Measurements from ENCODE around the gene DMRT3.

The DMRT3 gene

DNA sequence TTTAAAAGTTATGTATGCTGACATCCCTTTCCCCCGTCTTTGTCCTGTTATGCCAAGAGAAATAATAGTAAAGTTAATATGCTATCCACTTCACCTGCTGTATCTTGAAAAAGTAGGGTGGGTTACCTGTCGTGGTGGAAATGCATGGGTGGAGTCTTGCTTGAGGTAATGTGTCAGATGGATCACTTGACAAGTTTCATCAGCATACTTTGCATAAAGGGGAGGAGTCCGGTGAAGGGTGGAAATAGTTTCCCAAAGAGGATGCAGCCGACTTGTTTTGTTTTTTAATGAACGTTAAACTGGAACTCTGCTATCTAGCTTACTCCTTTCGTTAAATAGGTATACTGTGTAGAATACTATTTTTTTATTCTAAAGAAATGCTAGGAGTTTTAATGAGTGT lies 9.0 kb upstream of the DMRT3 start:
- peaks cover 0 to 64% of the 10 kb centered on the region in 2 donors for H3K27me3 ChIP-seq
- no peak overlapping the region for H3K4me3 ChIP-seq
- no peaks in the 10 kb centered on the region for H3K36me3 ChIP-seq
- TF ChIP-seq, protein P1, sequence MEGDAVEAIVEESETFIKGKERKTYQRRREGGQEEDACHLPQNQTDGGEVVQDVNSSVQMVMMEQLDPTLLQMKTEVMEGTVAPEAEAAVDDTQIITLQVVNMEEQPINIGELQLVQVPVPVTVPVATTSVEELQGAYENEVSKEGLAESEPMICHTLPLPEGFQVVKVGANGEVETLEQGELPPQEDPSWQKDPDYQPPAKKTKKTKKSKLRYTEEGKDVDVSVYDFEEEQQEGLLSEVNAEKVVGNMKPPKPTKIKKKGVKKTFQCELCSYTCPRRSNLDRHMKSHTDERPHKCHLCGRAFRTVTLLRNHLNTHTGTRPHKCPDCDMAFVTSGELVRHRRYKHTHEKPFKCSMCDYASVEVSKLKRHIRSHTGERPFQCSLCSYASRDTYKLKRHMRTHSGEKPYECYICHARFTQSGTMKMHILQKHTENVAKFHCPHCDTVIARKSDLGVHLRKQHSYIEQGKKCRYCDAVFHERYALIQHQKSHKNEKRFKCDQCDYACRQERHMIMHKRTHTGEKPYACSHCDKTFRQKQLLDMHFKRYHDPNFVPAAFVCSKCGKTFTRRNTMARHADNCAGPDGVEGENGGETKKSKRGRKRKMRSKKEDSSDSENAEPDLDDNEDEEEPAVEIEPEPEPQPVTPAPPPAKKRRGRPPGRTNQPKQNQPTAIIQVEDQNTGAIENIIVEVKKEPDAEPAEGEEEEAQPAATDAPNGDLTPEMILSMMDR (IDR thresholded peaks at IDR 0.05), result no peak
- H3K9me3 ChIP-seq, result no peaks in the 10 kb centered on the region
- peaks cover 0 to 30% (median 24%) of the 10 kb centered on the region in 4 donors for H3K4me1 ChIP-seq
- intact Hi-C loops (cut with DNase I; ENCODE audit: low total_unique reads), result no loop called here
- no peak overlapping the region for H3K27ac ChIP-seq
- DNase-seq, result no peak

DNA sequence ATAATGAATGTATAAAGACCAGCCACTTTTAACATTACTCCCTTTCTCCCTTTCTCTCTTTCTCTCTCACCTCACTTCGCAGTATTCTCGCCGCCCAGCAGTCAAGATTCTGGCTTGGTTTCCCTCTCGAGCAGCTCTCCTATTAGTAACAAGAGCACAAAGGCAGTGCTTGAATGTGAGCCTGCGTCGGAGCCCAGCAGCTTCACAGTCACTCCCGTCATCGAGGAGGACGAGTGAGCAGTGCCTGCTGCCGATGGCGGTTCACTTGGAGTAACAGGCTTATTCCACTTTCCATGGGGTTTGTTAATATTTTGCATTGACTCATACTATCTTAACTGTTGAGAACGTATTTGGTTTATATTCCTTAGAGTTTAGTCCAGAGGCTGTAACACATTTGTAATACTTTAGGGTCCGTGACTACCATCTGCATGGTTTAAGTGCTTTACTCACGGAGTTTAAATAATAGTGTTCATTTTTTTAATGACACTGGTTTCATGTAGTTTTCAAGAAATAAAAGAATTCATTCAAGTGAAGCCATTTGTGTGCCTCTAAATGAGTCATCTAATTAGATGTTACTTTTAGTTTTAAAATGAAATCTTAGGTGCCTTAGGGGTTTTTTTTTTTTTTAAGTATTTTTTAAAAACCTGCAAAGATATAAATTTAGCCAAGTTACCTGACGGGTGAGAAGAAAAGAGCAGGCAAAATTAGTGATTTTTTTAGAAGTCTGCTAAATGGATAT lies 8.4 kb upstream of the DMRT3 start:
- Histone ChIP-seq H3K27ac (no peak overlapping the region), H3K36me3 (no peaks in the 10 kb centered on the region), H3K4me1 (peaks cover 0 to 33% (median 27%) of the 10 kb centered on the region in 4 donors), H3K9me3 (no peaks in the 10 kb centered on the region), H3K4me3 (no peak overlapping the region), H3K27me3 (peaks cover 0 to 70% of the 10 kb centered on the region in 2 donors)
- intact Hi-C loops (cut with DNase I; ENCODE audit: low total_unique reads), result no loop called here
- DNase-seq, result no peak
- TF ChIP-seq, protein P1 (IDR thresholded peaks at IDR 0.05), result no peak

DNA sequence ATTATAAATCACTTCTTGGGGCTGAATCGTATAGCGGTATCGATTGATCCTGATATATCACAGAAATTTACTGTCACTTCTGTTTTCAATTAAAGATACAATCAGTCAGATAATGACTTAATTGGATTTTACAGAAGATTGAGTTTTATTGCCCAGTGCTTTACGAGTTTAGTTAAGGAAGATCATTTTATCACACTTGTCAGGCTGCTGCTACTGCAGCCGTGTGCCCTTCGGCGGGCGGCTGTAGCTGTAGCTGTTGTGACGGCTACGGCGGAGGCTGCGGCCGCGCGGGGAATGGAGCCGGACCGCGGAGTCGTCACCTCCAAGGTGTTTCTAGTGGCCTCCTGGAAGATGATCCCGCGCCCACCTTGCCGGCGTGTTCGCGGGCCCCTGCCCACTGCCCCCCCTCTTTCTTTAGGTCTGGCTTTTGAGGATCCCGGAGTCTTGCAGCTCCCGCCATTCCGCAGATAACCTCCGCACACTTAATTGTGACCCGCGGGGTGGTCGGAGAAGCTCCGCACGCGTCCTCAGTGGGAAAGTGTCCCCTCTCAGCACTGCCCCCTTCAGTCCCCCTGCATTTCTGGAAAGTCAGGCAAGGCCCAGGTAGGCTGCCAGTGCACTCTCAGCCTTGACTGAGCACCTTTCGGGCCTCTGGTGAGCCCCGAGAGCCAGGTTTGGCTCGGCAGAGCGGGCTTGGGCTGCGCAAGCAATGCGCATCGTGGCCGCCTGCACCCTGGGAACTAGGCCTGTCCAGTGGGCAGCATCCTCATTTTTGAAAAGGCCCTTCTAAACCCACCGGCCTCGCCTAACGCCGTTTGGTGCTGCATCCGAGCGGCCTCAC lies 6.9 kb upstream of the DMRT3 start:
- H3K36me3 ChIP-seq, result no peaks in the 10 kb centered on the region
- no peak overlapping the region for H3K4me3 ChIP-seq
- no peaks in the 10 kb centered on the region for H3K9me3 ChIP-seq
- DNase-seq, result no peak
- intact Hi-C loops (cut with DNase I; ENCODE audit: low total_unique reads), result no loop called here
- no peak overlapping the region for H3K27ac ChIP-seq
- TF ChIP-seq, protein P1 (IDR thresholded peaks at IDR 0.05), result no peak
- peaks cover 0 to 76% of the 10 kb centered on the region in 2 donors for H3K27me3 ChIP-seq
- H3K4me1 ChIP-seq, result peaks cover 0 to 33% (median 27%) of the 10 kb centered on the region in 4 donors

DNA sequence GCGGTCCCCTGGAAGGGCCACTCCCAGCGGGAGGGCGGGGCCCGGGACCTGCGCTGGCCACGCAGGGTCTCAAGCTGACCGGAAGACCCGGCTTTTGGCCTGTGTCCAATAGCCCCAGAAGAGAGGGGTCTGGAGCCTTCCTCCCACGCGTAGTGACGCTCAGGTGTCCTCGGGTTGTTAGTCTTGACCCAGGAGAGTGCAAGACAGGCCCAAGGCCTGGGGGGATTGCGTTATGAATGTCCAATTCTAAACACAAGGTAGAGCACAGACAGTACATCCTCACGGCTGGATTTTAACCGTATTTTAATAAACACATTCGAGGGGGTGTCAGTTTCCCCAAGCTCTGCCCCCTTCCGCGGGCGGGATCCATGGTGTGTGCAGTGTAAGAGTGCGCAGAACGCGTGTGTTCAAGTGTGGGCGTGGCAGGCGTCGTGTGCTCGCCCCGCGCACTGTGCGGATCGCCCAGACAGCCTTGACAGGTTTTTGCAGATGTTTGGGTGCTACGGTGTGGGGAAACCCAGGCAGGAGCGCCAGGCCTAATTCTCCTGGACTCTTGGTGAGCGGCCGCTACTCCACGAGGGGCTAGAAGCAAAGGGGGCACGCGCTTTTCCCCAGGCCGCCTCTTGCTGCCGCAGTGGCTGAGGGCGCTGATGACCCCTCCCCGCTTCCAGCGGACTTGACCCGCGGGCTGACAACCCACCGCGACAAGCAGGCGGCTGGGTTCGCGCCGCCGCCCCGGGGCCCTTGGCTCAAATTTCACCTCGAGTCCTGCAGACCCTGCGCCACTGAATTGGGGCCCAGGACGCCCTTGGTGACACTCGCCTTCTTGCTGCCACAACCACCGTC lies 6.1 kb upstream of the DMRT3 start:
- Histone ChIP-seq H3K4me3 (no peak overlapping the region), H3K27me3 (peaks cover 0 to 78% of the 10 kb centered on the region in 2 donors), H3K4me1 (peaks cover 0 to 33% (median 27%) of the 10 kb centered on the region in 4 donors), H3K36me3 (no peaks in the 10 kb centered on the region), H3K9me3 (no peaks in the 10 kb centered on the region), H3K27ac (no peak overlapping the region)
- DNase-seq, result no peak
- TF ChIP-seq, protein P1 (IDR thresholded peaks at IDR 0.05), result no peak
- intact Hi-C loops (cut with DNase I; ENCODE audit: low total_unique reads), result no loop called here

DNA sequence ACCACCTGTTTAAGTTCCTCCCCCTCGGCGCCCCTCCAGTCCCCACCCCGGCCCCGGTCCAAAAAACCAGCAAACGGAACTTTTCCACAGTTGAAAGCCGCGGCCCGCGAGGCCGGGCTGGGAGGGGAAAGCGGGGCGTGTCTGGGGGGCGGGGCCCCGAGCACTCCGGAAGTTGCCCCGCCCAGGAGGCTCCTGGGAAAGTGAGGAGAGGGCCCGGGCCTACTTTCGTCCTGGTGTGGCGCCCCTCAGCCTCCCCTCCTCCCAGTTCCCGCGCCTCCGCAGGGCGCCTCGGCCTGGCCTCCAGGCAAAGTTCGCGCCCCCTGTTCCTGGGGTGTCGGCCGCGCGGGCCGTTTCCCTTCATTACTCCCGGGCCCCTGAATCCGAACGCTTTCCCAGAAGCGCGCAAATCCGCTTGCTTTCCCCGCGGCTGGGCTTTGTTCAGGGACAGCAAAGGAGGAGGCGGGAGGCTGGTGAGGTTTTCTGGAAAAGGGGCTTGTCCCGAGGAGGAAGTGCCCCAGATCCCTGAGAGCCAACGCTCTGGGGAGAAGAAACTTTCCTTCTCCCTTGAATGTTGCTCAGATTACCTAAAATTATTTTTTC lies 4.5 kb upstream of the DMRT3 start:
- Histone ChIP-seq H3K36me3 (no peaks in the 10 kb centered on the region), H3K9me3 (no peaks in the 10 kb centered on the region), H3K4me3 (peak overlapping the region; percentile 36 to 48), H3K4me1 (peaks cover 0 to 45% (median 38%) of the 10 kb centered on the region in 4 donors), H3K27me3 (peaks cover 0 to 87% of the 10 kb centered on the region in 2 donors), H3K27ac (no peak overlapping the region)
- intact Hi-C loops (cut with DNase I; ENCODE audit: low total_unique reads), result no loop called here
- DNase-seq, result no peak
- TF ChIP-seq, protein P1 (IDR thresholded peaks at IDR 0.05), result no peak

Data from tibial artery (tissue), 4 donors.